NCI-H1436 treated with DMSO at 0.1 percent for 48 hours (cell line): Measurements from ENCODE around the gene PCDHGB3.

ENCODE experiments used
- DNase-seq: peaks from one replicate; lab custom pipeline; 2025; lab: John Stamatoyannopoulos, UW

Gene PCDHGB3

DNA sequence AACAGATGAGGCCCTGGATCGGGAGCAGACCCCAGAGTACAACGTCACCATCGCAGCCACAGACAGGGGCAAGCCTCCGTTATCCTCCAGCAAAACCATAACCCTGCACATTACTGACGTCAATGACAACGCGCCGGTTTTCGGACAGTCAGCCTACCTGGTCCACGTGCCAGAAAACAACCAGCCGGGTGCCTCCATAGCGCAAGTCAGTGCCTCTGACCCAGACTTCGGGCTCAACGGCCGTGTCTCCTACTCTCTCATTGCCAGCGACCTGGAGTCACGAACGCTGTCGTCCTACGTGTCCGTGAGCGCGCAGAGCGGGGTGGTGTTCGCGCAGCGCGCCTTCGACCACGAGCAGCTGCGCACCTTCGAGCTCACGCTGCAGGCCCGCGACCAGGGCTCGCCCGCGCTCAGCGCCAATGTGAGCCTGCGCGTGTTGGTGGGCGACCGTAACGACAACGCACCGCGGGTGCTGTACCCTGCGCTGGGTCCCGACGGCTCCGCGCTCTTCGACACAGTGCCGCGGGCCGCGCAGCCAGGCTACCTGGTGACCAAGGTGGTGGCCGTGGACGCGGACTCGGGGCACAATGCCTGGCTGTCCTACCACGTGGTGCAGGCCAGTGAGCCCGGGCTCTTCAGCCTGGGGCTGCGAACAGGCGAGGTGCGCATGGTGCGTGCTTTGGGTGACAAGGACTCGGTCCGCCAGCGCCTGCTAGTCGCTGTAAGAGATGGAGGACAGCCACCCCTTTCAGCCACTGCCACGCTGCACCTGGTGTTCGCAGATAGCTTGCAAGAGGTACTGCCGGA is 49.2 kb downstream of the PCDHGB3 start:
- DNase-seq = no peak

- DNase-seq = no peak
Observed at GRCh38 chr5:141420855-141421488, 50.9 kb downstream of the PCDHGB3 start, which contains the start of gene PCDHGA11. TSS of gene PCDHGA11 (plus strand) at chr5:141421051. CDS start at chr5:141421228, 177 bp downstream.

DNA sequence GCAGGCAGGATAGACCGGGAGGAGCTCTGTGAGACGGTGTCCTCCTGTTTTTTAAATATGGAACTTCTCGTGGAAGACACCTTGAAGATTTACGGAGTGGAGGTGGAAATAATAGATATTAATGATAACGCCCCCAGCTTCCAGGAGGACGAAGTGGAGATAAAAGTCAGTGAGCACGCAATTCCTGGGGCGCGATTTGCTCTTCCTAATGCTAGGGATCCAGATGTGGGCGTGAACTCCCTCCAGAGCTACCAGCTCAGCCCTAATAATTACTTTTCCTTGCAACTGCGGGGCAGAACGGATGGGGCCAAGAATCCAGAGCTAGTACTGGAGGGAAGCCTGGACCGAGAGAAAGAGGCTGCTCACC is 51.4 kb downstream of the PCDHGB3 start:
- DNase-seq = no peak
